NCI-H2107 treated with DMSO at 0.1 percent for 48 hours (cell line): ENCODE data around the gene FAM181B.
"Not testable (repeated sequence)": the region's sequence is repeated elsewhere in the genome, so short reads cannot be mapped to it uniquely, and the experiment has no call there.

Experiments used
- DNase-seq: peaks from one replicate; lab custom pipeline; 2025; ENCODE audit not compliant: unreplicated experiment; lab: John Stamatoyannopoulos, UW

FAM181B gene

GRCh38 chr11:82732734-82733443 lies 775 bp downstream of the FAM181B start:
- DNase-seq, result no peak

DNA sequence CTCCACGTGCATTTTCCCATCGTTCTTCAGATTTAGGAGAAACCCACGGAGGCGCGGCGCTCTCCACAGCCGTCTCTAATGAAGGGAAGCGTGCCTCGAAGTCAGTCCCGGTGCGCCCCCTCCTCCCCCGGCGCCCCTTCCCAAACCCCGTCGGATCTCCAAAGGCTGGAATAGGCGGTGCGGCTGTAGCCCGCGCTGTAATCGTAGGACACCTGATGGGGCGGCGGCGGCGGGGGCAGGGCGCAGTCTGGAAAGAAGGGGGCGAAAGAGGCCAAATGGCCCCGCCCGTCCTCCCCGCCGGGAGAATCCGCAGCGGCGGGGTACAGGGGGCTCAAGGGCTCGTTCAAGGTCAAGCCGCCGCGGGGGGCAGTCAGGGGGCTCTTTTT lies 1.3 kb downstream of the FAM181B start:
- DNase-seq, result no peak

DNA sequence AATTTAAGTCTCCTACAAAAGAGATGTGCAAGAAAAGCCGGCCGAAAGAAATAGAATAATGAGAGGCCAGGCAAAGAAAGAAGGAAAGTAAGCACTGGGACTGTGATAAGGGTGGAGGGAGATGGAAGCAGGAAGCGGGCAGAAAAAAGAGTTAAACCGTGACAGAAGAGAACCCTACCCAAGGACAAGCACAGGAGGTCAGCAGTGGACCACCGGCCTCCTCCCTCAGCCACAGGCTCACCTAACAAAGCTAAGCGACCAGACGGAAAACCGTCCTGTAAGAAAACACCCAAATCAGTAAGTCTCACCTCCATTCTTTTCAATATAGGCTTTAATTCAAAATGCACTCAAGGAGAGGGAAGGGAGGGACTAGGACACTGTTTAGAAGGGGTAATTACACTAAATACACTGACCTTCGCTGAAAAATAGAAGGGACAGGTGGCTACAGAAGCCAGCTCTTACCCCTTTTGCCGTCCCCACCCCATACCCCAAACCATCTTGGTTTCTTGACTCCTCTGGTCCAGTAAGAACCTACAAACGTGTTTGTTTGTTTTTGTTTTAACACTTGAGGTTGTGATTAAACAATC lies 1.9 kb downstream of the FAM181B start:
- no peak for DNase-seq

- DNase-seq, result no peak
Measured at GRCh38 chr11:82730754-82731153, 2.9 kb downstream of the FAM181B start.

DNA sequence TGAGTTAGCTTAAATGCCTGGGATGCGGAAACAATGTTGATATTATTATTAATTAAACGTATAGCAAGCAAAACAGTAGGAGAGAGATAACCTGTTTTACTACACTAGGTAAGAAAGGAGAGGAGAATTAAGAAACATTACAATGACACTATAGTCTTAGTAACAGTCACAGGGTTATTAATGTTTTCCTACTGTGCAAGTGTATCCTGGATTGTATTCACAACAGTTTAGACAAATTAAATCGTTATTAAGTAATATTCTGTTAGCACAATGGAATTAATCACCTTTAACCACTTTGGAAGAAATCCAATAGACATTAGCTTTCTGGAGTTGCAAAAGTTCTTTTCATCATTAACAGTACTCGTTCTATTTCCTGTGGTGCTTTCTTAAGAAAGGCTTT lies 3.4 kb downstream of the FAM181B start:
- DNase-seq, result no peak

- no peak for DNase-seq
Measured at GRCh38 chr11:82724026-82724425, 9.6 kb downstream of the FAM181B start.

DNA sequence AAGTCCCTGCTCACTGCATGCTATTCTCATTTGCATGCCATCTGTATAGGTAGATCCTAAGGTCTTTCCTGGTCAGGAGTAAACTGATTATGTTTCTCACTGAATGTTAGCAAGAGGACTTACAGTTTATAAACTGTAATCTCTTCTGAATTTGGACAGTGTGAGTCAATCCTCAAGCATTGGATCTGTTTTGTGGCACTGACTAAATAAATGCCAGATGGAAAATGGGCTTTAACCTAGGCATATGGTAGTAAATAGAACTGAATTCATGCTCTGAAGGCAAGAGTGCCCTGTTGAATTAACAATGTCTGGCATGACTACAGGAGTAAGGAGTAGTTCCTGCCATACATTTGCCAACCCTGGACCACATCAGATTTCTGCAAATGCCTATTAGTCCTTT lies 11.4 kb downstream of the FAM181B start:
- DNase-seq, result no peak

DNA sequence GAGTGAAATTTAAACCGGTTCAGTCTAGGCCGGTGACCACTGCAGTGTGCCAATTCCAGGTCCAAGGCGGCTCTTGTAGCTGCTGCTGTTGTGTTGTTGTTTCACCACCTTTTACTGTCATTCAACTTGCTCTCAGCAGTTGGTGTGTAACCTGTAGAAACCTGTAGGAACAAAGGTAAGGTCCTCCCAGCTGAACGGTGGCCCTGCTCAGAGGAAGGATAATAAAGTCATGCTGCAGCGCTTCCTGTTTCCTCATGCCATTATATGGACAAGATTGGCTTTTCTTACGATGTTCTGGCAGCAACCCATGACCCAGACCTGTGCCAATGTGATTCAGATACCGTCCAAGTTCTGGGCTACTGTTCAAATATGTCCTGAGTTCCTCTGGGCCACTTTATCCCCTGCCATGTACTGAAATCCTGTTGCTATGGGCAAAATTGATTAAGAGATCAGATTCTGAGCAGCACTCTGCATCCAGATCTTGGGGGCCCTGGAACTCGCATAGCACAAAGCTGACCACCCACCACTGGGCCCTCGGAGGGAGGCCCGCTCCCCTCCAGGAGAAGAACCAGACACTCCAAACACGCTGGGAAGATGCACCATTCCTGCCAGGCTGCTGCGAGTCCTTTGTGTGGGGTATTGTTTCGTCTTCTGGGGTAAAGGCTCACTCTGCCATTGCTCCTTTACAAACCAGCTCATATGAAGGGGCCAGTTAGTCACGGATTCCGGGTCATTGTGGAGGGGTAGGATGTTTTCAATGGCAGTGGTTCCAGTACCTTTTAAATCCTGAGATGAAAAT lies 13.2 kb downstream of the FAM181B start:
- no peak for DNase-seq

GRCh38 chr11:82719361-82720105 lies 14.1 kb downstream of the FAM181B start:
- DNase-seq, result no peak

GRCh38 chr11:82718821-82719220 lies 14.8 kb downstream of the FAM181B start:
- no peak for DNase-seq

GRCh38 chr11:82718307-82718706 lies 15.4 kb downstream of the FAM181B start:
- DNase-seq, result no peak

DNA sequence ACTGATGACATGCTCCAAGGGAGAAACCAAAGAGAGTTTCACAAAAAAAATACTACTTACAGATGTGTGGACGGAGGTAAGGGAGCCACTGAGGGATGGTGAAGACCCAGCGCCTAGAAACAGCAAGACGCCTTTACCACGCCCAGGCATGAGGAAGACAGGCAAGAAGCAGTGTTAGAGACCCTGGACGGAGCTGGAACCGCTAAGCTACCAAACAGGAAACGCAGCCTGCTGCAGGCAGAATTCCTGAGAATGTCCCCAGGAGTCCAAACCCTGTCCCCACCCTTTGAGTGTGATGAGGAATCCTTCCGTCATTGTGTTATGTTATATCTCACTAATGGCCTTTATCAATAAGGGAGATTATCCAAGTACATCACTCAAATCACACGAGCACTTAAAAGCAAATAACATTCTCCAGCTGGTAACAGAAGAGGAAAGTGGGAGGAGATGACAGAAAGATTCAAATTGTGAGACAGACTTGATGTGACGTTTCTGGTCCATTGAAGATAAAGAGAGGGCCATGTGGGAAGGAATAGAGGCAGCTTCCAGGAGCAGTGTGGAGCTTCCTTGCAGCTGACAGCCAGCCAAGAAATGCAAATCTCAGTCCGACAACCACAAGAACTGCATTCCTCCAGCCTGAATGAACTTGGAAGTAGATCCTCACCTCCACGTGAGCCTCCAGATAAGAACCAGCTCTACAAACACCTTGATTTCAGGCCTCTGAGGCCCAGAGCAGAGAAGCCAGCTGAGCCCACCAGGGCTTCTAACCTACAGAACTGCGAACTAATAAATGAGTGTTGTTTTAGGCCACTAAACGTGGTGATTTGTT lies 19.1 kb downstream of the FAM181B start:
- DNase-seq, result no peak

- no peak for DNase-seq
Measured at GRCh38 chr11:82711648-82712047, 22.0 kb downstream of the FAM181B start.

DNA sequence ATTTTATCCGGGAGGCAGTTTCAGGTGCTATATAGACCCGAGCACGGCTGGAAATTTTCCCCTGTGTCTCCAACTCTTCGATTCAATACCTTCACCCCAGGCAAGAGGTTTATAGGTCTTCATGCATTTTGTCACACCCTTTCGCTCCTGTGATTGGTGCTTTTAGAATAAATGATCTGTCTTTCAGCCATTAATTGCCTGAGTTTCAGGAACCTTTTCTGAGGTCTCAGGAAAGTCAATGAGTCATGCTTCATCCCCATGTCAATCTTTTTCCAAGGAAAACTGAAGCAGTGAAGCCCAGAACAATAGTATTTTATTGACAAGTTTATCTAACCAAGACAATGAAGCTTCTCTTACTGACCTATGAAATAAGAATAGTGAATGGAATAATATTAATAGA lies 29.9 kb downstream of the FAM181B start:
- DNase-seq, result no peak

GRCh38 chr11:82703226-82703625 lies 30.4 kb downstream of the FAM181B start:
- DNase-seq, result no peak

DNA sequence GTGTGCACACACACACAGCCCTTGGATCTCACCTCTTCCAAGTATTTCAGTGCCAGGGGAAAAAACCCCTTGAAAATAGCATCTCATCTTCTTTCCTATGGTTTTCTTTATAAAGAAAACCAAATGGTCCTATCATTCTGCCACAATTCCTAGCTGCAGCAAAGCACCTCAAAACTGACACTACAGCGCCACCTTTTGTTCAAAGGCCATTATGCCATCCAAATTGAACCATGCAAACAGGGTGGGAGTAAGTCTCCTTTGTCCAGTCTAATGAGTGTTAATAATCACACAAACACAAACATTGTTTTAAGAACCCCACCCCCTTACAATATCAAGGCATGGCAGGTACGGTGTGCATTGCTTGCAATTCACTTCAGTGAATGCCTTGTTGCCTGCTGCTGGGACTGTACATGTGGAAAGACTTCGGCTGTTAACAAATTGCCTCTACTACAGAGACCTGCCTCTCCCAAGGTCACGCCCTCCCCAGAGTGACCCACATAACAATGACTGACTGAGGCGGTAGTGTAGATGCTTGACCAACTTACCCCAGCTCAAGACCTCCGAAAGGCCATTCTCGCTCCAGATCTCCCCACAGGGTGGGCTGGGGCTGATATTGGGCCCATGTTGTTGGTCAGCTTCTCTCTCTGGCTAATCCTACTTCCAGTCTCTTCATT lies 31.7 kb downstream of the FAM181B start:
- no peak for DNase-seq

DNA sequence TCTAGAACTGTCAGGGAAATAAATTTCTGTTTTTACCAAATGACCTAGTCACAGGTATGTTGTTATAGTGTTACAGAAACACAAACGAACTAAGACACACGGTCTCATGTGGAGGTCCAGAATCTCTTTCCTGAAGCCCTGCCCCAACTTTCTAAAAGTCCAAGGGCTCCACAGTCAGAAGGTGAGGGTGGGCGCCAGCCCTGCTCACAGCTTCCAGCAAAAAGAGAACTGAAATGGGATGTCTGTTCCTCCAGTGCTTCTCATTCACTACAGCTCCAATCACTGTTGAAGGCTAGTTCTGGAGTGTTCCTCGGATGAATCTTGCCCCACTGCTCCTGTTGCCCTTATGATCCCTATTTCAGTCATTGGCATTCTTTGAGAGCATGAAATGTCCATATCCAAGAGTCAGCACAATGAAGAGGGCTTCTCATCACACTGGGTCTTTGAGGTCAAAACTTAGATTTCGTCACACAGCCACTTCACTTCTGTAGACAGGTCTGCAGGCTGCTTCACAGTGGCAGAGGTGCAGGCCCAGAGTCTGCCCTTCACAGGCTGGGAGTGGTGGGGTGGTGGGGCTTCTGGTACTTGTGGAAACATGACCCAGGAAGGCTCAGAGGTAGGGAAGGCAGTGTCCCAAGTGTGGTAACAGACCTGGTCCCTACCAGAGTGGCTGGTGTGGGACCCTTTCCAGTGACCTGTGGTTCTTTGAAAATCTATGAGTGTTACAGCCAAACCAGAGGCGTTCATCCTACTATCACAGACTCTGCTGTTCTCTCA lies 34.9 kb downstream of the FAM181B start:
- DNase-seq, result no peak

DNA sequence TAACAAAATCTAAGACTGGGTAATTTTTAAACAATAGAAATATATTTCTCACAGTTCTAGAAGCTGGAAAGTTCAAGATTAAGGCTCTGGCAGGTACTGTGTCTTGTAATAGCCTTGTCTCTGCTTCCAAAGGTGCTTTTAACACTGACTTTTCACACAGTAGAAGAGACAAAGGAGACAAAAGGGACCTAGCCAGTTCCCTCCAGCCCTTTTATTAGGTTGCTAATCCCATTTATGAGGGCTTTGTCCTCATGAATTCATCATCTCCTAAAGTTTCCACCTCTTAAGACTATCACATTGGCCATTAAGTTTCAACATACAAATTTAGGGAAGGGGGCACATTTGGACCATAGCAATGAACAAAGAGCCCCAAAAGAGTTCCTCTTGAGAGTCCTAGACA lies 40.7 kb downstream of the FAM181B start:
- DNase-seq, result no peak

- not testable (repeated sequence) for DNase-seq
Measured at GRCh38 chr11:82689347-82689746, 44.3 kb downstream of the FAM181B start.
